Measurements from ENCODE around the gene PRAMEF15.
"Not testable (repeated sequence)": the region's sequence is repeated elsewhere in the genome, so short reads cannot be mapped to it uniquely, and the experiment has no call there.

Gene PRAMEF15

DNA sequence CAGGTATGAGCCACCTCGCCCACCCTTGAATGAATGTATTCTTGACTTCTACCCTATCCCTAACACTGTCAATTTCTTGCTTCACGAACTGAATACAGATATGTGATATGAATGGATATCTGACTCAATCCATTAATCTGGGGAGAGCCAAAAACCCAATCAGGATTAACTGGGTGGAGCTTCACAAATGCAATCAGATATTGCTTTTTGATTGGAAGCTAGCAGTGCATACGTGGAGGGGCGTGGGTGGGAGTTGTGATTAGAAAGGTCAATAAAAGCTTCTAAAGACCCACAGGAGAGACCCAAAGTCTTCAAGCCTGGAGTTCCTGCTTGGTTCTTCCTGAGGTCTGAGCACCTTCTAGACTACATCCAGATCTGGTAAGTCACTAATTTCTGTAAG is at the start of gene PRAMEF15:
Gene PRAMEF15, plus strand, starts transcription at position 301 of the 400 bp plus-strand sequence. CDS start 2,827 bp downstream, outside the sequence.
- not testable (repeated sequence) for DNase-seq

DNA sequence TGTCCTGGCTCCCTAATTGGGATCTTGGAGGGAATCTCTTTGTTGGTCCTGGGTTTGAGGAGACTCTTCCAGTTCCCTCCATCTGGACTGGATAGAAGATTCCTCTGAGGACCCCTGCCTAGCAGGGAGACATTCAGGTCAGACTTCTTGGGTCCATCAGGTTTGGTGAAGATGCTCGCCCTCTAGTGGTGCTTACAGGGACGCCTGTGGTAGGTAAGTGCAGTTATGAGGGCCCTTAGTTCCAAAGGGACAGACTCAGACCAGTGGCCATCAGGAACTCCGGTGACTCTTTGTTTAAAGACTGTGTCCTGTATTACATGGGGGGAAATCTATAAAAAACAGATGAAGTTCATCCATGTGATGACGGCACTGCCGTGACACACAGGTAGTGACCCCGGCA is 38.4 kb upstream of the PRAMEF15 start:
- not testable (repeated sequence) for DNase-seq

DNA sequence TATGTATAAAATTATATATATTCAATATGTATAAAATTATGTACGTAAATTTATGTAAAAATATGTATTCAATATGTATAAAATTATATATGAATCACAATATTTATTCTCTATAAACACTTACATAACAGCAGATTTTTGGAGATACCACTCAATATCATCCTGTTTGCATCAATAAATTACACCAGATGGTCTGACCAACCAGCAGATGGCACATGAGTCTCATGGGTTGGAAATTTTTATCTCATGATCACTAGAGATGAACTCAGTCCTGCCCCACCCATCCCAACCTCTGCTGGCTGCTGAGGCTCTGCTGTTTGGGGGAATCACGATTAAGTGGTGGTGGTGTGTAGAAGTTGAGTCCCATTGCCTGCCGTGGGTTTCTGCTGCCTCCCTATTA is 35.8 kb upstream of the PRAMEF15 start:
- DNase-seq, result not testable (repeated sequence)

DNA sequence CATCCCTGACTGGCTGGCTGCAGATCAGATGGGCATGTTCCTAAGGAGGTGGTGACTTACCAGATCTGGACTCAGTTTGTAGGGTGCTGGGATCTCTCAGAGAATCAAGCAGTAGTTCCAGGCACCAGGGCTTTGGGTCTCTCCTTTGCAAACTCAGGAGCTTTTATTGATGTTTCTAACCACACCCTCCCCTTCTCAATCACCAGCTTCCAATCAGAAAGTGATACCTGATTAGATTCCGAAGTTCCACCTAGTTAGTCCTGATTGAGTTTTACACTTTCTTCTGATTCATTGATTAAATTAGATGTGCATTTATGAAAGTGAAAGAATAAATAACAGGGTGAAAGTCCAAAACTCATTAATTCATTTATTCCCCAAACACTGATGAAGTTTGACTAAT is 30.3 kb upstream of the PRAMEF15 start, which contains the start of gene PRAMEF8:
Gene PRAMEF8, minus strand, starts transcription at position 101 of the 400 bp plus-strand sequence. CDS start 1,046 bp downstream, outside the sequence.
- DNase-seq, result not testable (repeated sequence)

DNA sequence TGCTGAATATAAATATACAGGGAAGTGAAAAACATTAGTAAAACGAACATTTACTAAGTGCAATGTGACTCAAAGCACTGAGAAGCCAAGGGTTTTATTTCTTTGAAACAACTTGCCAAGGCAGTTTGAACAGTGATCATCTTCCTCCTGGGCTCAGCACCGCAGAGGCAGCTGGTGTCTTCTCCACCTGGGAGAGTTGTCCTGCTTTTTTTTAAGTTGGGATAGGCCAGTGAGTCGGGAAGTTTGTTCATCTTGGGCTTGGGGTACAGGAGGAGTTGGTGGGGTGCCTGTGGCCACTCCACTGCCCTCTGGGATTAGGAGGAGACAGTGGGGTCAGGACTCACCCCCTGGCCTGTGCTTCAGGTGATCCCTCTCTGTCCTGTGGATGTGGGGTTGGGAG is 26.4 kb upstream of the PRAMEF15 start:
- DNase-seq, result not testable (repeated sequence)

DNA sequence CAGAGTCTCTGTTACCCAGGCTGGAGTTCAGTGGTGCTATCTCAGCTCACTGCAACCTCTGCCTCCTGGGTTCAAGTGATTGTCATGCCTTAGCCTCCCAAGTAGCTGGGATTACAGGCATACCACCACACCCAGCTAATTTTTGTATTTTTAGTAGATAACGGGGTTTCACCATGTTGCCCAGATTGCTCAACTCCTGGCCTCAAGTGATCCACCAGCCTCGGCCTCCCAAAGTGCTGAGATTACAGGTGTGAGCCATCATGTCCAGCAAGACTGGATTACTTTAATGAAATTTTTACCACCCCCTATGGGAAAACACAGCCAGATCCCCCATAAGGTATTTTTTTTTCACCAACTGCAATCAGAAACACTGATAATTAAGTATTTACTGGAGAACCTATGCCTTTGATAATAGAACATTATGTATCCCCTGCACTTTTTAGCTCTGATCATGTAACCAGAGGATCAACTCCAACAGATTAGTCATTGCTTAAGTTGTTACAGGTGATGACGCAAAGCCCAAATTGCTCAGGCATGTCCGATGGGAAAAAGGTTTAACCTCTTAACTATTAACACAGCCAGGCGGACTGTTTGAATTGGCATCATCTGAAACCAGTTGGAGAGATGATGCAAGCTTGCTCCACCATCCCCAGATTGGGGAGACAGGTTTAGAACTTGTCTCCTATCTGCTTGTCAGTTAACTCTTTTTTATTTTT is 18.0 kb upstream of the PRAMEF15 start:
- DNase-seq, result not testable (repeated sequence)

DNA sequence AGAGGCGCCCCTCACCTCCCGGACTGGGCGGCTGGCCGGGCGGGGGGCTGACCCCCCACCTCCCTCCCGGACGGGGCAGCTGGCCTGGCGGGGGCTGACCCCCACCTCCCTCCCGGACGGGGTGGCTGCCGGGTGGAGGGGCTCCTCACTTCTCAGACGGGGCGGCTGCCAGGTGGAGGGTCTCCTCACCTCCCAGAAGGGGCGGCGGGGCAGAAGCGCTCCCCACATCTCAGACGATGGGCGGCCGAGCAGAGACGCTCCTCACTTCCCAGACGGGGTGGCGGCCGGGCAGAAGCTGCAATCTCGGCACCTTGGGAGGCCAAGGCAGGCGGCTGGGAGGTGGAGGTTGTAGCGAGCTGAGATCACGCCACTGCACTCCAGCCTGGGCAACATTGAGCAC is 16.7 kb upstream of the PRAMEF15 start:
- not testable (repeated sequence) for DNase-seq

DNA sequence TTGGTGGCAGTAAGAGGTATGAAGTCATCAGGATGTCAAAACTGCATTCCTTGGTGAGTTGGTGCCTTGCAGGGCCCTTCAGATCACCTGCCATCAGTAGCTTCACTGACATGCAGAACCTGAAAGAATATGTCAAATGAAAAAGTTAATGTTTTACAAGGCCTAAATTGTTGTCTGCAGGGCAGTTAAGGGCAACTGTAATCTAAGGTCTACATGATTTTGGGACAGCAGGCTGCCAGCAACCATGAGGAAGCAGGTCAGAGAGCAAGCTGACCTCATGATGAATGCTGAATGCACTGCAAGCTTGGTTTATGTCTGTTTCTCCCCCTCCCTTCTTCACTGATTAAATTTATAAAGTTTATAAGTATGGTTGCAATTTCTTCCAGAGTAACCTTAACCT is 13.2 kb upstream of the PRAMEF15 start:
- DNase-seq, result not testable (repeated sequence)

DNA sequence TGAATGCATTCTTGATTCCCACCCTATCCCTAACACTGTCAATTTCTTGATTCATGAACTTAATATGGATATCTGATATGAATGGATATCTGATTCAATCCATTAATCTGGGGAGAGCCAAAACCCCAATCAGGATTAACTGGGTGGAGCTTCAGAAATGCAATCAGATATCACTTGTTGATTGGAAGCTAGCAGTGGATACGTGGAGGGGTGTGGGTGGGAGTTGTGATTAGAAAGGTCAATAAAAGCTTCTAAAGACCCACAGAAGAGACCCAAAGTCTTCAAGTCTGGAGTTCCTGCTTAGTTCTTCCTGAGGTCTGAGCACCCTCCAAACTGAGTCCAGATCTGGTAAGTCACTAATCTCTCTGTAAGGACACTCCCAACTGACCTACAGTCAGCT is 12.1 kb upstream of the PRAMEF15 start, which contains the start of gene PRAMEF33:
Gene PRAMEF33, plus strand, starts transcription at position 301 of the 400 bp plus-strand sequence. CDS start 2,416 bp downstream, outside the sequence.
- not testable (repeated sequence) for DNase-seq

DNA sequence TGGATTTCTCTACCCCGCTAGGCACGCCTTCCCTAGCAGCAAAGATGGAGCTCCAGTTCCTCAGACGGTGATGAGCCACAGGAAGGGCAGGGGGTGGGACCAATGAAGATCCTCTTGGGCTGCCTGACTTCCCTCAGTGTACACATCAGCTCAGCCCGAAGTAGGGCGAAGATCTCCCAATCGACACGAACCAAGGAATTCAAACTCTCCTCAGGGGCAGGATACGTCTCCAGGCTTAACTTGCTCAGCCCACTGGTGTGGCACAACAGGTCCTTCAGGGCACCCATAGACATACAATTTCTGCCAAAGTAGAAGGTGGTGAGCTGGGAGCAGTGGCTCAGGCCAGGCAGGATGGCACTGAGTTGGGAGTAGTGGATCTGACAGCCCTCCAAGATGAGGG is 27.1 kb downstream of the PRAMEF15 start:
- DNase-seq, result not testable (repeated sequence)

DNA sequence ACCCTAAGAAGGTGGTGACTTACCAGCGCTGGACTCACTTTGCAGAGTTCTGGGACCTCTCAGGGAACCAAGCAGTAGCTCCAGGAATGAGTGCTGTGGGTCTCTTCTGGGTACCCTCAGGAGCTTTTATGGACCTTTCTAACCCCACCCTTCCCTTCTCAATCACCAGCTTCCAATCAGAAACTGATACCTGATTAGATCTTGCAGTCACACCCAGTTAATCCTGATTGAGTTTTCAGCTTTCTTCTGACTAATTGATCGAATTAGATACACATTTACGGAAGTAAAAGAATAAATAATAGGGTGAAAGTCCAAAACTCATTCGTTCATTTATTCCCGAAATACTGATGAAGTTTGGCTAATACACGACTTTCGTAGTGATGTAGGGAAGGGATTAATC is 31.7 kb downstream of the PRAMEF15 start, which contains the start of gene PRAMEF14:
Gene PRAMEF14, minus strand, starts transcription at position 101 of the 400 bp plus-strand sequence. CDS start 1,820 bp downstream, outside the sequence.
- DNase-seq, result not testable (repeated sequence)

DNA sequence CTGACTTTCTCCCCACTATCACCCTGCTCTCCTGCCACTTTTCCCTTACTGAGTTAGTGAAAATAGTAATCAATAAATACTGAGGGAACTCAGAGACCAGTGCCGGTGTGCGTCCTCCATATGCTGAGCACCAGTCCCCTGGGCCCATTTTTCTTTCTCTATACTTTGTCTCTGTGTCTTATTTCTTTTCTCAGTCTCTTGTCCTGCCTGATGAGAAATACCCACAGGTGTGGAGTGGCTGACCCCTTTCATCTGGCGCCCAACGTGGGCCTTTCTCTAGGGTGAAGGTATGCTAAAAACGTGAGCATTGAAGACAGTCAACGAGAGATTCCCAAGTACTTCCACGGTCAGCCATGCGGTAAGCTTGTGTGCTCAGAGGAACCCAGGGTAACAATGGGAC is 38.1 kb downstream of the PRAMEF15 start:
- DNase-seq, result not testable (repeated sequence)

DNA sequence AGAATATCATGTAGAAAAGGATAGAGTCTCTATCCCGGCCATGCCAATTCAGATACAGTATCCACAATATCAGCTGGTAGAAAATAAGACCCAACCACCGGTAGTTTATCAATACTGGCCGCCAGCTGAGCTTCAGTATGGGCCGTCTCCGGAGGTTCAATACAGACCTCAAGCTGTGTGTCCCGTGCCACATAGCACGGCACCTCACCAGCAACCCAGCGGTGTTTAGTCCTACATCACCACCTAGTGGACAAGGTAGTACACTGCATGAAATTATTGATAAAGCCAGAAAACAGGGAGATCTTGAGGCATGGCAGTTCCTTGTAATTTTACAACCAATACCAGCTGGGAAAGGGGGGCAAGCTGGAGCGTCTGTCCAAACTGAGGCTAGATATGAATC is 39.1 kb downstream of the PRAMEF15 start:
- not testable (repeated sequence) for DNase-seq

DNA sequence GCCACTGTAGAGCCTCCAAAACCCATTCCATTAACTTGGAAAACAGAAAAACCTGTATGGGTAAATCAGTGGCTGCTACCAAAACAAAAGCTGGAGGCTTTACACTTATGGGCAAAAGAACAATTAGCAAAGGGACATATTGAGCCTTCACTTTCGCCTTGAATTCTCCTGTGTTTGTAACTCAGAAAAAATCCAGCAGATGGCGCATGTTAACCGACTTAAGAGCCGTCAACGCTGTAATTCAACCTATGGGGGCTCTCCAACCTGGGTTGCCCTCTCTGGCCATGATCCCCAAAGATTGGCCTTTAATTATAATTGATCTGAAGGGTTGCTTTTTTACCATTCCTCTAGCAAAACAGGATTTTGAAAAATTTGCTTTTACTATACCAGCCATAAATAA is 41.4 kb downstream of the PRAMEF15 start:
- DNase-seq, result peak; percentile 56

DNA sequence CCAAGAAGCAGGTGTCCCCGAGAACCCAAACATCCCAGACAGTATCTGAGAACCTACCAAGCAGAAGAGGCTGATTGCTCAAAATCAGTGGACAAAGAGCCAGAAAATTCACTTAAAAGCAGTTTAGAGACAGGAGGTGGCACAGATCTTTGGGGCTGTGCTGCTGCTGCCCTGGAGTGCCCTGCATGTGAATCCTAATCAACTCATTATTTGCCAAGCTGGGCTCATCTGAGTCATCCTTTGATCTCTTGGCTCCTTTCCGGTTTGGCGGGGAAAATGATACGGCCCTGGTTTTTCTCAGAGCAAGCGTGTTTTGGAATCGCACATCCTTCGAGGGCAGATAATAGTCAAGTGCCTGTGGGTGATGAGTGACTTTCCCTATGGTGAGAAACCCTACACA is 47.0 kb downstream of the PRAMEF15 start:
- not testable (repeated sequence) for DNase-seq

DNA sequence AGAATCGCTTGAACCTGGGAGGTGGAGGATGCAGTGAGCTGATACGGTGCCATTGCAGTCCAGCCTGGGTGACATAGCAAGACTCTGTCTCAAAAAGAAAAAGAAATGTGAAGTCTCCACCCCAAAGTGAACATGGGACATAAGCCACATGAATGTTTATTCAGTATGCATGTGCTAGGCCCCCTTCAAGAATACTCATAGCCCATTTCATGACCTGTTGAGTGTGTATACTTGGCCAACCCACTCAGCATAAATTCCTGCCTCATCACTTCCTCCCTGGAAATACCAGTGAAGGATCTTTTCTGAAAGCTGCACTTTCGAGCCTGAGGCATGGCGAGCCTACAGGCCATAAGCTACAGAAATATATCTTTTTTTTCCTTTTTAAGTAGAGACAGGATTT is 49.5 kb downstream of the PRAMEF15 start:
- not testable (repeated sequence) for DNase-seq

DNA sequence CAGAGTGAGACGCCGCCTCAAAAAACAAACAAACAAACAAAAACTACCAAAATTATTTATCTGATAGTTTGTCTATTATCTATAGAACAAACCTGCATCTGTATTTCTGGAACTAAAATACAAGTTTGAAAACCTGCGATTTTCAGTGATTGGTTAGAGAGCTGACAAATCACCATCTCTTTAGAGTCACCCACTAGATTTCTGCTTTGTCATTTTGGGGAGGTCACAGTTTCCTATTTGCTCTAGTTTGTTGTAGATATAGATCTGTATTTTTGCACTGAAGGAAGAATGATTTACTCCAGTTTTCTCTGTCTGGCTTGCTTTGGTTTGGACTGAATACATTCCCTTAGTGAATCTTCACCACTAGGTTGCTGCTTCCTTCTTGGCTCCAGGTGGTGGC is 51.2 kb downstream of the PRAMEF15 start:
- not testable (repeated sequence) for DNase-seq

DNA sequence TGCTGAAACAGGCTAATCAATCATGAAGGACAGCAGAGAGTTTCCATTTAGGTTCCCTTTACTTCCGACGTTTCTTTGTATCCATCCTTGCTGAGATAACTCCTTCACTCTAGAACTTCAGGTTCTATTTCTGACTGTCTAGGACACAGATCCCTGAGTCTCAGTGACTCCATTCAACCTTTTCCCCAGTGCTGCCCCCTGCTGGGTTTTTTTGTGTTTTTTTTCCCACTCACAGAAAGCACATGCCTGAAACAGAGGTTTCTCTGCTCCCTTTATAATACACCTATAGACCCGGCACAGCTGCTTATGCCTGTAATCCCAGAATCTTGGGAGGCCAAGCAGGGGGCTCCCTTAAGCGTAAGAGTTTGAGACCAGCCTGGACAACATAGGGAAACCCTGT is 53.2 kb downstream of the PRAMEF15 start:
- DNase-seq, result peak; percentile 2
